H9 (cell line): ENCODE results near the gene MRAS. TPM values are rescaled to one million over a fixed set of nuclear protein-coding genes. Genes with fewer than 3 reads are reported as not detected.

ENCODE experiments used
- DNase-seq: peaks from one replicate; pipeline ENCODE4 v3.0.0-alpha.2; 2017
- H2AFZ ChIP-seq: one replicate; pipeline ENCODE4 v1.6.1; 2013; ENCODE audit warnings: mild to moderate bottlenecking, low read length, control low read depth, moderate library complexity
- H2AK5ac ChIP-seq: 2 replicates; pipeline ENCODE4 v1.6.1; 2013; ENCODE audit warnings: low read length, control low read depth, mixed read lengths; ENCODE audit not compliant: insufficient read length
- H2BK120ac ChIP-seq: one replicate; pipeline ENCODE4 v1.6.1; 2013; ENCODE audit warnings: low read depth, mild to moderate bottlenecking, low read length, control low read depth, inconsistent platforms; ENCODE audit not compliant: poor library complexity, severe bottlenecking
- H2BK12ac ChIP-seq: 2 replicates; pipeline ENCODE4 v1.6.1; 2013; ENCODE audit warnings: low read length, control low read depth, mixed read lengths, low read depth; ENCODE audit not compliant: insufficient read length
- H2BK15ac ChIP-seq: 2 replicates; pipeline ENCODE4 v1.6.1; 2013; ENCODE audit warnings: low read depth, low read length, control low read depth
- H2BK20ac ChIP-seq: one replicate; pipeline ENCODE4 v1.6.1; 2013; ENCODE audit warnings: low read depth, mild to moderate bottlenecking, low read length, control low read depth, inconsistent platforms; ENCODE audit not compliant: poor library complexity, severe bottlenecking
- H2BK5ac ChIP-seq: 2 replicates; pipeline ENCODE4 v1.6.1; 2013; ENCODE audit warnings: low read length, control low read depth, mixed read lengths; ENCODE audit not compliant: insufficient read length
- H3K14ac ChIP-seq: 2 replicates; pipeline ENCODE4 v1.6.1; 2013; ENCODE audit warnings: low read length, control low read depth; ENCODE audit not compliant: insufficient read depth
- H3K18ac ChIP-seq: 2 replicates; pipeline ENCODE4 v1.6.1; 2013; ENCODE audit warnings: low read depth, mild to moderate bottlenecking, mixed read lengths, low read length, control low read depth; ENCODE audit not compliant: insufficient read length
- H3K23ac ChIP-seq: 2 replicates; pipeline ENCODE4 v1.6.1; 2013; ENCODE audit warnings: low read length, control low read depth, mixed read lengths, low read depth; ENCODE audit not compliant: insufficient read length
- H3K23me2 ChIP-seq: 2 replicates; pipeline ENCODE4 v1.6.1; 2013; ENCODE audit warnings: low read depth, mild to moderate bottlenecking, mixed read lengths, low read length, control low read depth; ENCODE audit not compliant: insufficient read length, poor library complexity, severe bottlenecking
- H3K27ac ChIP-seq: 2 replicates; pipeline ENCODE4 v1.5.1; 2013; ENCODE audit warnings: low read length, control low read depth, mixed read lengths, low read depth; ENCODE audit not compliant: insufficient read length
- H3K27me3 ChIP-seq: 2 replicates; pipeline ENCODE4 v1.6.1; 2013; ENCODE audit warnings: low read length, control low read depth, inconsistent platforms; ENCODE audit not compliant: insufficient read depth
- H3K4ac ChIP-seq: 2 replicates; pipeline ENCODE4 v1.6.1; 2013; ENCODE audit warnings: low read depth, mild to moderate bottlenecking, control low read depth, inconsistent platforms, low read length, moderate library complexity
- H3K4me1 ChIP-seq: 2 replicates; pipeline ENCODE4 v1.6.1; 2013; ENCODE audit warnings: low read length, control low read depth, inconsistent platforms; ENCODE audit not compliant: insufficient read depth
- H3K4me2 ChIP-seq: 2 replicates; pipeline ENCODE4 v1.6.1; 2013; ENCODE audit warnings: low read length, control low read depth, mixed read lengths; ENCODE audit not compliant: insufficient read length, insufficient read depth
- H3K56ac ChIP-seq: 2 replicates; pipeline ENCODE4 v1.6.1; 2013; ENCODE audit warnings: low read depth, mild to moderate bottlenecking, mixed read lengths, low read length, control low read depth; ENCODE audit not compliant: insufficient read length
- H3K79me1 ChIP-seq: 2 replicates; pipeline ENCODE4 v1.6.1; 2013; ENCODE audit warnings: low read depth, mild to moderate bottlenecking, moderate library complexity, low read length, control low read depth, inconsistent platforms; ENCODE audit not compliant: insufficient read depth, poor library complexity, severe bottlenecking
- H3K79me2 ChIP-seq: 2 replicates; pipeline ENCODE4 v1.6.1; 2013; ENCODE audit warnings: low read length, control low read depth, inconsistent platforms; ENCODE audit not compliant: insufficient read depth
- H3K9ac ChIP-seq: 2 replicates; pipeline ENCODE4 v1.6.1; 2013; ENCODE audit warnings: low read length, control low read depth, mixed read lengths; ENCODE audit not compliant: insufficient read length; ENCODE audit errors: extremely low read depth
- H3K9me3 ChIP-seq: one replicate; pipeline ENCODE4 v1.6.1; 2013; ENCODE audit warnings: low read depth, low read length, inconsistent platforms; ENCODE audit not compliant: control insufficient read depth
- H3T11ph ChIP-seq: one replicate; pipeline ENCODE4 v1.6.1; 2013; ENCODE audit warnings: mild to moderate bottlenecking, low read length, control low read depth, inconsistent platforms
- H4K20me1 ChIP-seq: one replicate; pipeline ENCODE4 v1.6.1; 2013; ENCODE audit not compliant: control insufficient read depth, insufficient read length, insufficient read depth
- H4K5ac ChIP-seq: 2 replicates; pipeline ENCODE4 v1.6.1; 2013; ENCODE audit warnings: low read depth, mild to moderate bottlenecking, mixed read lengths, low read length, control low read depth; ENCODE audit not compliant: insufficient read length
- H4K8ac ChIP-seq: replicated peaks from 2 replicates; pipeline ENCODE4 v1.6.1; 2013; ENCODE audit warnings: low read length, control low read depth, mixed read lengths, low read depth; ENCODE audit not compliant: insufficient read length
- H4K91ac ChIP-seq: 2 replicates; pipeline ENCODE4 v1.6.1; 2013; ENCODE audit warnings: low read depth, mild to moderate bottlenecking, moderate library complexity, mixed read lengths, low read length, control low read depth; ENCODE audit not compliant: insufficient read length
- H3K27ac Mint-ChIP-seq, 3 experiments: 2 replicates in 2 of 3; 3 replicates in 1 of 3; pipeline ENCODE4 v1.8.0; 2020 to 2021; ENCODE audit warnings: mixed read lengths in 3 of 3, mild to moderate bottlenecking in 1 of 3, moderate library complexity in 1 of 3
- H3K27me3 Mint-ChIP-seq: 2 replicates; pipeline ENCODE4 v1.8.0; 2021; ENCODE audit warnings: low read depth, mild to moderate bottlenecking, moderate library complexity, mixed read lengths
- H3K36me3 Mint-ChIP-seq, 3 experiments: 2 replicates in 2 of 3; 3 replicates in 1 of 3; pipeline ENCODE4 v1.8.0; 2020 to 2021; ENCODE audit warnings: low read depth in 3 of 3, mixed read lengths in 3 of 3; ENCODE audit not compliant: insufficient read depth in 1 of 3
- H3K4me1 Mint-ChIP-seq, 2 experiments: 2 replicates each; pipeline ENCODE4 v1.8.0; 2020; ENCODE audit warnings: mixed read lengths in 2 of 2
- H3K4me3 Mint-ChIP-seq, 2 experiments: 2 replicates in 1 of 2; 3 replicates in 1 of 2; pipeline ENCODE4 v1.8.0; 2020 to 2021; ENCODE audit warnings: mild to moderate bottlenecking in 2 of 2, mixed read lengths in 2 of 2, moderate library complexity in 1 of 2
- H3K9me3 Mint-ChIP-seq, 2 experiments: 2 replicates in 1 of 2; 3 replicates in 1 of 2; pipeline ENCODE4 v1.8.0; 2020; ENCODE audit warnings: mild to moderate bottlenecking in 2 of 2, mixed read lengths in 2 of 2, moderate library complexity in 1 of 2
- CTCF ChIP-seq: fragments of 200-600 bp; sonication (generic); conservative IDR thresholded peaks from 3 replicates; pipeline ENCODE4 v1.8.0; 2021; ENCODE audit warnings: antibody characterized with exemption, mild to moderate bottlenecking
- whole genome bisulfite sequencing: extraction: QIAGEN DNeasy Blood & Tissue Kit; methylation state at CpG from one replicate; pipeline ENCODE4 v1.1.7; 2013; ENCODE audit warnings: missing lambda C conversion rate, low lambda C conversion rate, mixed read lengths; ENCODE audit not compliant: insufficient read length; ENCODE audit errors: extremely low coverage; 5-methylcytosine and 5-hydroxymethylcytosine counted together
- total RNA-seq: library from RNA; stranded (reverse); gene quantifications from 2 replicates; pipeline ENCODE4 v1.2.1, GENCODE V29; 2021

Gene MRAS
- total RNA-seq, 1 experiment from 2014 or later, result 10.9 TPM

GRCh38 chr3:138338811-138339210 is 9.6 kb upstream of the MRAS start:
- Histone ChIP-seq H3K18ac (no peak overlapping the region), H3K9ac (no peak overlapping the region), H2BK15ac (no peak overlapping the region), H2BK120ac (no peak overlapping the region), H2AK5ac (no peak overlapping the region), H3K14ac (peak overlapping the region; percentile 28; the same call in 1 of the 2 replicates), H2BK20ac (no peak overlapping the region), H3K9me3 (no peaks in the 10 kb centered on the region), H3K27me3 (no peaks in the 10 kb centered on the region), H3K79me2 (no peaks in the 10 kb centered on the region), H4K91ac (no peak overlapping the region), H3K23ac (no peak overlapping the region), H4K5ac (no peak overlapping the region), H4K20me1 (no peaks in the 10 kb centered on the region), H2BK12ac (no peak overlapping the region), H3K4me2 (no peak overlapping the region), H3T11ph (no peak overlapping the region), H2BK5ac (no peak overlapping the region), H3K4me1 (peaks cover 11% of the 10 kb centered on the region; the same call in 1 of the 2 replicates), H4K8ac (no peak overlapping the region), H3K4ac (no peak overlapping the region), H3K79me1 (no peaks in the 10 kb centered on the region), H2AFZ (no peak overlapping the region), H3K23me2 (no peaks in the 10 kb centered on the region), H3K27ac (no peak overlapping the region), H3K56ac (no peak overlapping the region)
- no peak overlapping the region; a peak in 1 of 7 replicates for H3K27ac Mint-ChIP-seq
- TF ChIP-seq CTCF, result no peak
- no peaks in the 10 kb centered on the region for H3K36me3 Mint-ChIP-seq
- WGBS, result no CpG with 5 or more reads among the region's 5 CpGs
- H3K4me3 Mint-ChIP-seq, result no peak overlapping the region
- no peak for DNase-seq
- peaks cover 25 to 29% of the 10 kb centered on the region in 2 experiments for H3K4me1 Mint-ChIP-seq
- peaks cover 2% of the 10 kb centered on the region; the same call in 1 of the 2 replicates for H3K27me3 Mint-ChIP-seq
- no peaks in the 10 kb centered on the region for H3K9me3 Mint-ChIP-seq
